HCT116 (cell line): ENCODE data around the gene IRAK1BP1. TPM values are rescaled to one million over a fixed set of nuclear protein-coding genes. Genes with fewer than 3 reads are reported as not detected.

ENCODE experiments used
- ATAC-seq: fragments of 200-7000 bp; cut with Tn5 transposase; 2 replicates; pipeline ENCODE4 v1.9.1; 2020; ENCODE audit warnings: mild to moderate bottlenecking, moderate library complexity
- Bru-seq: library from RNA; stranded (reverse); fragments of 400-500 nt; gene quantifications from one replicate; lab custom pipeline; 2021; lab: Mats Ljungman, UMichigan
- BruChase-seq, 2 experiments: library from RNA; stranded (reverse); fragments of 400-500 nt; gene quantifications; one replicate each; lab custom pipeline; 2021; lab: Mats Ljungman, UMichigan
- BruUV-seq: library from RNA; stranded (reverse); fragments of 400-500 nt; replicated peaks from 2 replicates; lab custom pipeline; 2021; lab: Mats Ljungman, UMichigan
- CTCF ChIA-PET: fragments of 300-600 bp; sonication (Branson Sonifier 250); formaldehyde crosslinking; loops from one replicate; lab custom pipeline; 2021; ENCODE audit warnings: antibody characterized with exemption; lab: Charles Lee
- POLR2A ChIA-PET: fragments of 300-600, 350-600 bp; sonication (Branson Sonifier 250); formaldehyde crosslinking; loops from one replicate; lab custom pipeline; 2021; ENCODE audit warnings: antibody characterized with exemption; lab: Charles Lee
- RAD21 ChIA-PET, 2 experiments: fragments of 300-600 bp; sonication (Branson Sonifier 250); formaldehyde crosslinking; loops; one replicate each; lab custom pipeline; 2023; ENCODE audit warnings: low total read pairs in 2 of 2; ENCODE audit not compliant: uncharacterized antibody in 2 of 2, unreplicated experiment in 2 of 2, low non-redundant PET in 1 of 2; lab: Charles Lee
- DNase-seq: peaks from one replicate; pipeline ENCODE4 v3.0.0-alpha.2; 2010; ENCODE audit warnings: low read depth, low spot score
- H2AFZ ChIP-seq: fragments of 200-600 bp; shearing (Covaris generic), sonication (generic); 2 replicates; pipeline ENCODE4 v1.6.1; 2017; ENCODE audit warnings: low read depth, mixed run types, mixed read lengths, antibody characterized with exemption, low read length; ENCODE audit not compliant: poor library complexity, severe bottlenecking
- H3K27ac ChIP-seq: 2 replicates; pipeline ENCODE4 v1.5.1; 2012; ENCODE audit warnings: low read depth, low read length
- H3K27me3 ChIP-seq: fragments of 200-600 bp; sonication (generic); 2 replicates; pipeline ENCODE4 v1.6.1; 2016; ENCODE audit warnings: mixed run types, low read length, mixed read lengths; ENCODE audit not compliant: insufficient read depth
- H3K36me3 ChIP-seq, 2 experiments: fragments of 200-500 bp in 1 of 2; fragments of 200-600 bp in 1 of 2; sonication (Bioruptor generic) in 1 of 2; sonication (generic) in 1 of 2; 2 replicates each; pipeline versions ENCODE4 v1.5.1 to v1.6.1; 2014 to 2016; ENCODE audit warnings: low read length in 2 of 2, inconsistent platforms in 1 of 2, mixed read lengths in 1 of 2, mixed run types in 1 of 2; ENCODE audit not compliant: insufficient read depth in 2 of 2, control insufficient read depth in 1 of 2
- H3K4me1 ChIP-seq, 2 experiments: fragments of 200-600 bp in 1 of 2; sonication (generic) in 1 of 2; 2 replicates each; pipeline versions ENCODE4 v1.5.1 to v1.6.1; 2012 to 2017; ENCODE audit warnings: low read length in 2 of 2, inconsistent platforms in 1 of 2, mild to moderate bottlenecking in 1 of 2, mixed read lengths in 1 of 2, mixed run types in 1 of 2, moderate library complexity in 1 of 2; ENCODE audit not compliant: insufficient read depth in 2 of 2, control insufficient read depth in 1 of 2
- H3K4me2 ChIP-seq: fragments of 200-600 bp; sonication (generic); 2 replicates; pipeline ENCODE4 v1.6.1; 2017; ENCODE audit warnings: mixed run types, low read length, mixed read lengths
- H3K4me3 ChIP-seq, 2 experiments: fragments of 200-600 bp in 1 of 2; sonication (generic) in 1 of 2; replicated peaks in 1 of 2; 2 replicates each; pipeline ENCODE4 v1.5.1; 2011 to 2016; ENCODE audit warnings: low read length in 2 of 2, control low read depth in 1 of 2, low read depth in 1 of 2, mild to moderate bottlenecking in 1 of 2, mixed read lengths in 1 of 2, mixed run types in 1 of 2
- H3K79me2 ChIP-seq: fragments of 200-600 bp; sonication (generic); 2 replicates; pipeline ENCODE4 v1.6.1; 2017; ENCODE audit warnings: mild to moderate bottlenecking, mixed run types, low read length, moderate library complexity, mixed read lengths; ENCODE audit not compliant: insufficient read depth
- H3K9ac ChIP-seq: fragments of 200-600 bp; sonication (generic); 2 replicates; pipeline ENCODE4 v1.6.1; 2016; ENCODE audit warnings: low read length, mixed read lengths
- H3K9me2 ChIP-seq: fragments of 200-600 bp; sonication (generic), shearing (Covaris generic); 2 replicates; pipeline ENCODE4 v1.6.1; 2017; ENCODE audit warnings: mixed run types, mild to moderate bottlenecking, moderate library complexity; ENCODE audit not compliant: insufficient read depth
- H3K9me3 ChIP-seq, 2 experiments: fragments of 200-500 bp in 1 of 2; fragments of 200-600 bp in 1 of 2; sonication (Bioruptor generic) in 1 of 2; sonication (generic) in 1 of 2; 2 replicates each; pipeline ENCODE4 v1.6.1; 2014 to 2017; ENCODE audit warnings: low read length in 2 of 2, mixed read lengths in 2 of 2, inconsistent platforms in 1 of 2, low read depth in 1 of 2, mild to moderate bottlenecking in 1 of 2, mixed run types in 1 of 2, moderate library complexity in 1 of 2; ENCODE audit not compliant: control insufficient read depth in 1 of 2, insufficient read depth in 1 of 2
- H4K20me1 ChIP-seq: fragments of 200-600 bp; sonication (generic), shearing (Covaris generic); 2 replicates; pipeline ENCODE4 v1.6.1; 2017; ENCODE audit warnings: mixed run types, mild to moderate bottlenecking, moderate library complexity; ENCODE audit not compliant: insufficient read depth
- CBX3 ChIP-seq: IDR thresholded peaks from 2 replicates; pipeline ENCODE4 v1.6.1; 2012; ENCODE audit warnings: low read depth
- CTCF ChIP-seq, 3 experiments: fragments of 200-600 bp in 1 of 3; sonication (generic) in 1 of 3; IDR thresholded peaks in 2 of 3; conservative IDR thresholded peaks in 1 of 3; 2 replicates each; pipeline ENCODE4 v1.5.1; 2012 to 2017; ENCODE audit warnings: low read depth in 2 of 3, low read length in 2 of 3, antibody characterized with exemption in 1 of 3, borderline replicate concordance in 1 of 3, control low read depth in 1 of 3, mild to moderate bottlenecking in 1 of 3, mixed read lengths in 1 of 3, mixed run types in 1 of 3, moderate library complexity in 1 of 3; ENCODE audit not compliant: insufficient read depth in 1 of 3
- EGR1 ChIP-seq: IDR thresholded peaks from 2 replicates; pipeline ENCODE4 v1.6.1; 2012; ENCODE audit warnings: low read depth
- ELF1 ChIP-seq: IDR thresholded peaks from 2 replicates; pipeline ENCODE4 v1.6.1; 2012; ENCODE audit warnings: low read depth, borderline replicate concordance
- MAX ChIP-seq: IDR thresholded peaks from 2 replicates; pipeline ENCODE4 v1.6.1; 2012
- POLR2A ChIP-seq: IDR thresholded peaks from 2 replicates; pipeline ENCODE4 v1.7.0; 2011; ENCODE audit warnings: borderline replicate concordance; ENCODE audit not compliant: insufficient read depth, insufficient read length; ENCODE audit errors: extremely low read depth
- POLR2AphosphoS5 ChIP-seq: IDR thresholded peaks from 2 replicates; pipeline ENCODE4 v1.6.1; 2011; ENCODE audit warnings: mild to moderate bottlenecking, low read depth, low read length, moderate library complexity
- RAD21 ChIP-seq: IDR thresholded peaks from 2 replicates; pipeline ENCODE4 v1.6.1; 2012; ENCODE audit warnings: low read depth, mild to moderate bottlenecking
- REST ChIP-seq: IDR thresholded peaks from 2 replicates; pipeline ENCODE4 v1.6.1; 2012; ENCODE audit warnings: low read depth
- SIN3A ChIP-seq: IDR thresholded peaks from 2 replicates; pipeline ENCODE4 v1.6.1; 2012; ENCODE audit warnings: low read depth
- TCF7L2 ChIP-seq: IDR thresholded peaks from 2 replicates; pipeline ENCODE4 v1.7.0; 2011; ENCODE audit warnings: borderline replicate concordance, inconsistent platforms; ENCODE audit not compliant: insufficient read depth, insufficient read length; ENCODE audit errors: extremely low read depth
- YY1 ChIP-seq: IDR thresholded peaks from 2 replicates; pipeline ENCODE4 v1.6.1; 2011; ENCODE audit warnings: low read length, low read depth, moderate library complexity, mild to moderate bottlenecking; ENCODE audit not compliant: insufficient replicate concordance; ENCODE audit errors: extremely low read depth
- ZFX ChIP-seq: fragments of 450-650 bp; IDR thresholded peaks from 2 replicates; pipeline ENCODE4 v1.6.1; 2017
- intact Hi-C: fragments of 100-400 bp; cut with micrococcal nuclease; formaldehyde crosslinking; loops from 2 replicates; pipeline ENCODE4 v1.10.0; 2022
- long read RNA-seq: library from polyadenylated mRNA; unstranded; transcript quantifications from one replicate; pipeline ENCODE4 v2.0.0, GENCODE V29; 2021; ENCODE audit not compliant: unreplicated experiment
- polyA plus RNA-seq: library from polyadenylated mRNA; unstranded; fragments of >200 nt; gene quantifications from 2 replicates; pipeline ENCODE4 v1.2.1, GENCODE V29; 2012; ENCODE audit warnings: missing spikeins
- total RNA-seq: library from RNA; stranded (reverse); gene quantifications from one replicate; pipeline ENCODE4 v1.2.1, GENCODE V29; 2021; ENCODE audit not compliant: unreplicated experiment

The IRAK1BP1 gene
- total RNA-seq = 5.4 TPM
- 0.91 and 2.1 TPM in 2 replicates for polyA plus RNA-seq
- percentile 64 among the genes with signal in this experiment for Bru-seq, nascent RNA
- BruChase-seq, experiment 1, labeled RNA remaining after a 6-hour chase = percentile 54 among the genes with signal in this experiment
- percentile 63 among the genes with signal in this experiment for BruChase-seq, experiment 2, labeled RNA remaining after a 2-hour chase
- long read RNA-seq, partial matches to known transcripts = 0 of 4 reads
- long read RNA-seq, other reads (novel, unspliced or antisense) = 4 of 4 reads

GRCh38 chr6:78867370-78868040, at the start of gene IRAK1BP1:
IRAK1BP1 (plus strand) TSS chr6:78867551; CDS start chr6:78867577, 26 bp downstream.
- no peaks in the 10 kb centered on the region for H3K9me3 ChIP-seq
- no peaks in the 10 kb centered on the region for H3K36me3 ChIP-seq
- peak within 1 kb of the TSS; percentile 80 for H3K4me2 ChIP-seq
- POLR2A ChIA-PET = no interaction called here
- ATAC-seq = peak; percentile 96
- H3K4me1 ChIP-seq = peaks cover 0 to 16% of the 10 kb centered on the region in 2 experiments; a peak in 2 of 4 replicates
- DNase-seq = peak; percentile 69
- H3K27ac ChIP-seq = peak within 1 kb of the TSS; percentile 60
- RAD21 ChIA-PET = no interaction called here
- H3K9me2 ChIP-seq = no peaks in the 10 kb centered on the region
- peak; percentile 76 for TF ChIP-seq ZFX
- peak; percentile 59 for TF ChIP-seq SIN3A
- TF ChIP-seq POLR2AphosphoS5 = peak; percentile 83
- peak; percentile 77 for TF ChIP-seq YY1
- TF ChIP-seq MAX = peak; percentile 74
- peak; percentile 96 for TF ChIP-seq TCF7L2
- TF ChIP-seq CBX3 = 0 out of 2 replicates have a peak, but pooled peaks have one; percentile 75
- no peak for TF ChIP-seq RAD21
- 0 out of 6 replicates have a peak, but pooled peaks of 1 of the 3 experiments have one; percentile 13 for TF ChIP-seq CTCF (IDR thresholded peaks at IDR 0.05 in 2 of 3, conservative IDR thresholded peaks at IDR 0.05 in 1 of 3; ENCODE audit: borderline replicate concordance in 1 of 3, insufficient read depth in 1 of 3, low read depth in 2 of 3, low read length in 2 of 3)
- TF ChIP-seq POLR2A = peak; percentile 83
- TF ChIP-seq EGR1 = peak; percentile 45; the same call in 1 of the 2 replicates
- no peak for TF ChIP-seq REST
- no peak; the same call in 1 of the 2 replicates for TF ChIP-seq ELF1
- peak within 1 kb of the TSS; percentile 86 to 96 for H3K4me3 ChIP-seq
- H2AFZ ChIP-seq = peak within 1 kb of the TSS; percentile 90
- no peaks in the 10 kb centered on the region for H4K20me1 ChIP-seq
- intact Hi-C loops = no loop called here
- H3K9ac ChIP-seq = peak within 1 kb of the TSS; percentile 82
- BruUV-seq = no TSS peak
- H3K79me2 ChIP-seq = peaks cover 12% of the 10 kb centered on the region; the same call in 1 of the 2 replicates
- H3K27me3 ChIP-seq = no peaks in the 10 kb centered on the region
- CTCF ChIA-PET = no interaction called here
